HepG2 (cell line): Measurements from ENCODE around the gene ISG20L2.

ENCODE experiments used
- ETV6 ChIP-seq: sonication (generic); formaldehyde crosslinking; conservative IDR thresholded peaks from 2 replicates; pipeline ENCODE4 v1.4.0; 2020; ENCODE audit warnings: missing genetic modification reagents
- KDM1A ChIP-seq: IDR thresholded peaks from 2 replicates; pipeline ENCODE4 v1.6.1; 2016; ENCODE audit warnings: missing compliant biosample characterization
- KDM5B ChIP-seq: sonication (generic); formaldehyde crosslinking; IDR thresholded peaks from 2 replicates; pipeline ENCODE4 v1.4.0; 2020; ENCODE audit warnings: missing genetic modification reagents, mild to moderate bottlenecking, borderline replicate concordance
- RBAK ChIP-seq: sonication (generic); formaldehyde crosslinking; IDR thresholded peaks from 2 replicates; pipeline ENCODE4 v1.5.1; 2020; ENCODE audit warnings: mild to moderate bottlenecking, missing genetic modification reagents
- SRF ChIP-seq: IDR thresholded peaks from 2 replicates; pipeline ENCODE4 v1.6.1; 2011; ENCODE audit warnings: mild to moderate bottlenecking, low read depth, low read length, moderate library complexity
- ZNF282 ChIP-seq: fragments of 450-650 bp; IDR thresholded peaks from 2 replicates; pipeline ENCODE4 v1.6.1; 2018; ENCODE audit not compliant: partially characterized antibody
- ZNF607 ChIP-seq: sonication (generic); formaldehyde crosslinking; IDR thresholded peaks from 2 replicates; pipeline ENCODE4 v1.5.1; 2020; ENCODE audit warnings: missing genetic modification reagents, mild to moderate bottlenecking, borderline replicate concordance
- ZNF83 ChIP-seq: sonication (generic); formaldehyde crosslinking; IDR thresholded peaks from 2 replicates; pipeline ENCODE4 v1.4.0; 2020; ENCODE audit warnings: missing genetic modification reagents, mild to moderate bottlenecking, borderline replicate concordance

GRCh38 chr1:156745881-156746280 is 17.3 kb upstream of the ISG20L2 start:
- TF ChIP-seq ZNF83 (no peak), ZNF282 (no peak), SRF (no peak), KDM1A (CRISPR knock-in tag) (no peak), ETV6 (no peak), KDM5B (CRISPR knock-in tag) (no peak), ZNF607 (CRISPR knock-in tag) (no peak), RBAK (no peak)
